Astrocyte of the spinal cord (primary cell): ENCODE data around the gene HMGXB4.

ENCODE experiments used
- DNase-seq: peaks from one replicate; pipeline ENCODE4 v3.0.0; 2011; ENCODE audit warnings: low read depth, low spot score
- H3K4me3 ChIP-seq: 2 replicates; pipeline ENCODE4 v1.5.1; 2011; ENCODE audit warnings: low read depth, mild to moderate bottlenecking, low read length, moderate library complexity
- in situ Hi-C: cut with HindIII; loops from 2 replicates; pipeline ENCODE4 v1.10.0; 2017; ENCODE audit warnings: low sequenced_read_pairs
- TF ChIP-seq, protein P1 (sequence below): IDR thresholded peaks from 2 replicates; pipeline ENCODE4 v1.5.1; 2012; ENCODE audit warnings: low read depth, mild to moderate bottlenecking, low read length, inconsistent platforms

The HMGXB4 gene

DNA sequence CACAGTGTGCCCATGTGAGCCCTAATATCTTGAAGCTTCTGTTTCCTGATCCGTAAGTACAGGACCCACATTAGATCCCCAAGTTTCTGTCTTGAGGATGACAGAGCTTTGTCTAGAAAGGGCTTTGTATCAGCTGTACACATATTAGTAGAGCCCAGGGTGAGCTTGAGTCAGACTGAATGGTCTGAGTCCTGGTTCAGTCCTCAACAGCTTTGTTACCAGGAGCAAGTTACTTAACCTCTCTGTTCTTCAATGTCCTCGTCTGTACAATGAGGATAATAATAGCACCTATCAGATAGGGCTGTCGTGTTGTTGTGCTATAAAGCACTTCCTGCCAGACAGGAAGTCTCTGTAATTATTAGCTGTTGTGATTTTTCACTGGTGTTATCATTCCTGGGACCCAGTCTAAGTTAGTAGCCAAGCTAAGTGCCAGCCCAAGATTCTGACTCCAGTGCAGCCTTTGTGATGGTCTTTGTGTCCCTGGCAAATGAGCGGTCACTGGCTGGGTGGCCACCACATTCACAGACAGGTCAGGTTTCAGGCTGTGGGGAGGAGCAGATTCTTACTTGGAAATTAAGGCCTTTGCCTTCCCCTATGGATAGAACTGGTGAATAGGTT is 49.2 kb downstream of the HMGXB4 start:
- in situ Hi-C loops, result no loop called here
- TF ChIP-seq, protein P1, sequence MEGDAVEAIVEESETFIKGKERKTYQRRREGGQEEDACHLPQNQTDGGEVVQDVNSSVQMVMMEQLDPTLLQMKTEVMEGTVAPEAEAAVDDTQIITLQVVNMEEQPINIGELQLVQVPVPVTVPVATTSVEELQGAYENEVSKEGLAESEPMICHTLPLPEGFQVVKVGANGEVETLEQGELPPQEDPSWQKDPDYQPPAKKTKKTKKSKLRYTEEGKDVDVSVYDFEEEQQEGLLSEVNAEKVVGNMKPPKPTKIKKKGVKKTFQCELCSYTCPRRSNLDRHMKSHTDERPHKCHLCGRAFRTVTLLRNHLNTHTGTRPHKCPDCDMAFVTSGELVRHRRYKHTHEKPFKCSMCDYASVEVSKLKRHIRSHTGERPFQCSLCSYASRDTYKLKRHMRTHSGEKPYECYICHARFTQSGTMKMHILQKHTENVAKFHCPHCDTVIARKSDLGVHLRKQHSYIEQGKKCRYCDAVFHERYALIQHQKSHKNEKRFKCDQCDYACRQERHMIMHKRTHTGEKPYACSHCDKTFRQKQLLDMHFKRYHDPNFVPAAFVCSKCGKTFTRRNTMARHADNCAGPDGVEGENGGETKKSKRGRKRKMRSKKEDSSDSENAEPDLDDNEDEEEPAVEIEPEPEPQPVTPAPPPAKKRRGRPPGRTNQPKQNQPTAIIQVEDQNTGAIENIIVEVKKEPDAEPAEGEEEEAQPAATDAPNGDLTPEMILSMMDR, result no peak
- no peak for DNase-seq
- no peak overlapping the region for H3K4me3 ChIP-seq

DNA sequence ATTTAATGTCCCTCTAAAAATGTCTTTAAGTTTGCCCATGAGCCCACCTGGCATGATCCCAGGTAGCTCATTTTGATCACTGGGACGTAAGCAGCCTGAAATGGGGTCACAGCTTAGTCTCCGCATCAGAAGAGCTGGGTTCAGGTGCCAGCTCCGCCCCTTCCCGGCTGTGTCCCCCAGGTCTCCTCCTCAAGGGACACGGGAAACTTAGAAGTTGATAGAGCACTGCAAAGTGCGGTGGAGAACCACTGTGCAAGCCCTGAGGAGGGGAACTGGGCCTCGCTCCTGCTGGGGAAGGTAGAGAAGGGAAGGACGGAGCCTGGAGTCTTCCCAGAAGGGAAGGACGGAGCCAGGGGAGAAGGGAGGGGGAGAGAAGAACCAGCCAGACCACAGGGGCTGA is 50.1 kb downstream of the HMGXB4 start:
- no peak for DNase-seq
- in situ Hi-C loops, result no loop called here
- TF ChIP-seq, protein P1, result no peak
- no peak overlapping the region for H3K4me3 ChIP-seq

DNA sequence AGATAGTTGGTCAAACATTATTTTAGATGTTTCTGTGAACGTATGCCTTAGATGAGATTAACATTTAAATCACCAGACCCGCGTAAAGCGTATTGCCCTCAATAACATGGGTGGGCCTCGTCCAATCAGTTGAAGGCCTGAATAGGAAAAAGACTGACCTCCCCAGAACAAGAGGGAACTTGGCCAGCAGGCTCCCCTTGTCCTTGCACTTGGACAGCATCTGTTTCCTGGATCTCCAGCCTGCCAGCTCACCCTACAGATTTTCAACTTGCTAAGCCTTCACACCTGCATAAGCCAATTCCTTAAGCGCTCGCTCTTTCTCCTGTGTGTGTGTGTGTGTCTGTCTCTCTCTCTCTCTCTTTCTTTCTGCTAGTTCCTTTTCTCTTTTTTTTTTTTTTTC is 50.6 kb downstream of the HMGXB4 start:
- no peak for DNase-seq
- in situ Hi-C loops, result no loop called here
- no peak overlapping the region for H3K4me3 ChIP-seq
- TF ChIP-seq, protein P1, result no peak

DNA sequence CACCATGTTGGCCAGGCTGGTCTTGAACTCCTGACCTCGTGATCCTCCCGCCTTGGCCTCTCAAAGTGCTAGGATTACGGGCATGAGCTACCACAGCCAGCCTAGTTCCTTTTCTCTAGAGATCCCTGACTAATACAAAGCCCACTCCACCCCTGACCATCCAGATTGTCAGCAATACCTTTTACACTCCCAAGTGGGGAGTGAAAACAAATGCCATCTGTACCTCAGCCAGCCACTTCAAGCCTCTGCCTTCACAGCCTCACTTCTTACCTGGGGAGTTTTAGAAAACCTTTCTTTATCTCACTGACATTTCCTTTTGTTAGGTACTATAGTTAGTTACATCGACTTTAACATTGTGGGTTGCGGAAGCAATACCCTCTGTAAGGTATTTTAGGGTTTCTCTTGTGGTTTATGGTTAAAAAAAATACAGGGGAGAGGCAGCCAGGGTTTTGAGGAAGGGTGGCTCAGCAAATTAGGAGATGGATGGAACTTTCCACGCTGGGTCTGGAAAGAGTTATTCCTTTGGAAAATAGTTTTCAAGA is 51.3 kb downstream of the HMGXB4 start:
- TF ChIP-seq, protein P1, result no peak
- DNase-seq, result no peak
- in situ Hi-C loops, result no loop called here
- H3K4me3 ChIP-seq, result no peak overlapping the region

DNA sequence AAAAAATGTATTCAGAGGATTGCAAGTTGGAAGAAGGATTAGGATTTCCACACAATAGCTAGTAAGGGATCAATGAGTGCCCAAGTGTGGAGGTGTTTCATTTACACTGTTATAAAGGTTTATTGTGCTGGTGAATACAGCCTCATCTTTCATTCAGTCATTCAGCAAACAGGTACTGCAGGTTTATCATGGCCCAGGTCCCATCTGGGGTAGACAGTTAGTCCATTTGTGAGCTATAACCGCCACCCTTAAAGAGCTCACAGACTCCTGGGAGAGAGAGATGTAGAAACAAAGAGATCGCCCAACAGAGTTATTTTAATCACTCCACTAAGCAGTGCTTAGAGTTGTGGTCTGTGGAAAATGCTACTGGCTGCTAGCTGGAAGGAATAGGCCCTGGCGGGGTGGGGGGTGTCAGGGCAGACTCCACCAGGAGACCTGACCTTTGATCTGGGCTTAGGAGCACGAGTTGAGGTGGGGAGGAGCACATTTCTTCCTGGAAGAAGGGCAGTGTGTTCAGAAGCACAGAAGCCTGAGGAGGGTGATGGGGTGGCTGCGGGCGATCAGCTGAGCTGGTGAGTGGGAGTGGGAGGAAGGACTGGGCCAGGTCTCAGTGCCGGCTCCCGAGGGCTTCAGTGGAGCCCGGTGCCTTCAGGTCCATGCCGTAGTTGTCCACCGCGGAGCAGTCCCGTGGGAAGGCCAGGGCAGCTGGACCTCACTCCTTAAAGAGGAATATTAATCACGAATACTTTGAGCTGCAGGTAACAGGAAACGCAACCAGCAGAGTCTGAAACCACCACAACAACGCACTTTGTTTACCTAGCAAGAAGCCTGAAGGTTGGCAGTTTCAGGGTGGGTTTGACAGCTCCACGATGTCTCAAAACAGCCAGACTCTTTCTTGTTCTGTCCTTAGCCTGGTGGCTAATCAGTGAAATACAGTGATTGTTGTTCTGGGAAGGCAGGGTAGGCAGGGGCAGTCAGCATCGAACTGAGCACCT is 53.6 kb downstream of the HMGXB4 start:
- TF ChIP-seq, protein P1, result no peak
- DNase-seq, result no peak

DNA sequence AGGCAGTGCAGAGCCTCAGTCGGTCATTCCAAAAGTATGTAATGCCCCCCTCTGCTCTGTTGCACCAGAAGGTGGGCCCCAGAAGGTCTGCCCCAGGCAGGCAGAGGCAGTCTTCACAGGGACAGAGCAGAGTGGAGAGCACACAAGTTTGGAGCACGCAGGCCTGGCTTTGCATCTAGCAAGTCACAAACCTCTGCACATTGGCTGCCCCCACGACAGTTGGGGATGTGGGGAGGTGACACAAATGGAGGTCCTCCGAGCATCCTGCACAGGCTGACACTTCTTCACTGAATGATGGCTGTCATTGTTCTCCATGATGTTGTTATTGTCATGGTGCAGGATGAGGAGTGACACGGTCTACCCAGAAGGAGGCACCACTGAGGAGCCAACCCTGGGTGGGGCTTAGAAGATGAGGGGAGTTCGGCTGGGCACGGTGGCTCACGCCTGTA is 54.3 kb downstream of the HMGXB4 start:
- no peak overlapping the region for H3K4me3 ChIP-seq
- in situ Hi-C loops, result no loop called here
- TF ChIP-seq, protein P1, result no peak
- no peak for DNase-seq

More for the DNA sequence above, 53.6 kb downstream of the HMGXB4 start:
- in situ Hi-C loops, result no loop called here
- no peak overlapping the region for H3K4me3 ChIP-seq
